H9 (cell line): ENCODE results near the gene SSTR5. TPM values are rescaled to one million over a fixed set of nuclear protein-coding genes. Genes with fewer than 3 reads are reported as not detected.

Experiments
- DNase-seq: peaks from one replicate; pipeline ENCODE4 v3.0.0-alpha.2; 2017
- H2AFZ ChIP-seq: one replicate; pipeline ENCODE4 v1.6.1; 2013; ENCODE audit warnings: mild to moderate bottlenecking, low read length, control low read depth, moderate library complexity
- H2AK5ac ChIP-seq: 2 replicates; pipeline ENCODE4 v1.6.1; 2013; ENCODE audit warnings: low read length, control low read depth, mixed read lengths; ENCODE audit not compliant: insufficient read length
- H2BK120ac ChIP-seq: one replicate; pipeline ENCODE4 v1.6.1; 2013; ENCODE audit warnings: low read depth, mild to moderate bottlenecking, low read length, control low read depth, inconsistent platforms; ENCODE audit not compliant: poor library complexity, severe bottlenecking
- H2BK12ac ChIP-seq: 2 replicates; pipeline ENCODE4 v1.6.1; 2013; ENCODE audit warnings: low read length, control low read depth, mixed read lengths, low read depth; ENCODE audit not compliant: insufficient read length
- H2BK15ac ChIP-seq: 2 replicates; pipeline ENCODE4 v1.6.1; 2013; ENCODE audit warnings: low read depth, low read length, control low read depth
- H2BK20ac ChIP-seq: one replicate; pipeline ENCODE4 v1.6.1; 2013; ENCODE audit warnings: low read depth, mild to moderate bottlenecking, low read length, control low read depth, inconsistent platforms; ENCODE audit not compliant: poor library complexity, severe bottlenecking
- H2BK5ac ChIP-seq: 2 replicates; pipeline ENCODE4 v1.6.1; 2013; ENCODE audit warnings: low read length, control low read depth, mixed read lengths; ENCODE audit not compliant: insufficient read length
- H3K14ac ChIP-seq: 2 replicates; pipeline ENCODE4 v1.6.1; 2013; ENCODE audit warnings: low read length, control low read depth; ENCODE audit not compliant: insufficient read depth
- H3K18ac ChIP-seq: 2 replicates; pipeline ENCODE4 v1.6.1; 2013; ENCODE audit warnings: low read depth, mild to moderate bottlenecking, mixed read lengths, low read length, control low read depth; ENCODE audit not compliant: insufficient read length
- H3K23ac ChIP-seq: 2 replicates; pipeline ENCODE4 v1.6.1; 2013; ENCODE audit warnings: low read length, control low read depth, mixed read lengths, low read depth; ENCODE audit not compliant: insufficient read length
- H3K23me2 ChIP-seq: 2 replicates; pipeline ENCODE4 v1.6.1; 2013; ENCODE audit warnings: low read depth, mild to moderate bottlenecking, mixed read lengths, low read length, control low read depth; ENCODE audit not compliant: insufficient read length, poor library complexity, severe bottlenecking
- H3K27ac ChIP-seq: 2 replicates; pipeline ENCODE4 v1.5.1; 2013; ENCODE audit warnings: low read length, control low read depth, mixed read lengths, low read depth; ENCODE audit not compliant: insufficient read length
- H3K27me3 ChIP-seq: 2 replicates; pipeline ENCODE4 v1.6.1; 2013; ENCODE audit warnings: low read length, control low read depth, inconsistent platforms; ENCODE audit not compliant: insufficient read depth
- H3K4ac ChIP-seq: 2 replicates; pipeline ENCODE4 v1.6.1; 2013; ENCODE audit warnings: low read depth, mild to moderate bottlenecking, control low read depth, inconsistent platforms, low read length, moderate library complexity
- H3K4me1 ChIP-seq: 2 replicates; pipeline ENCODE4 v1.6.1; 2013; ENCODE audit warnings: low read length, control low read depth, inconsistent platforms; ENCODE audit not compliant: insufficient read depth
- H3K4me2 ChIP-seq: 2 replicates; pipeline ENCODE4 v1.6.1; 2013; ENCODE audit warnings: low read length, control low read depth, mixed read lengths; ENCODE audit not compliant: insufficient read length, insufficient read depth
- H3K56ac ChIP-seq: 2 replicates; pipeline ENCODE4 v1.6.1; 2013; ENCODE audit warnings: low read depth, mild to moderate bottlenecking, mixed read lengths, low read length, control low read depth; ENCODE audit not compliant: insufficient read length
- H3K79me1 ChIP-seq: 2 replicates; pipeline ENCODE4 v1.6.1; 2013; ENCODE audit warnings: low read depth, mild to moderate bottlenecking, moderate library complexity, low read length, control low read depth, inconsistent platforms; ENCODE audit not compliant: insufficient read depth, poor library complexity, severe bottlenecking
- H3K79me2 ChIP-seq: 2 replicates; pipeline ENCODE4 v1.6.1; 2013; ENCODE audit warnings: low read length, control low read depth, inconsistent platforms; ENCODE audit not compliant: insufficient read depth
- H3K9ac ChIP-seq: 2 replicates; pipeline ENCODE4 v1.6.1; 2013; ENCODE audit warnings: low read length, control low read depth, mixed read lengths; ENCODE audit not compliant: insufficient read length; ENCODE audit errors: extremely low read depth
- H3K9me3 ChIP-seq: one replicate; pipeline ENCODE4 v1.6.1; 2013; ENCODE audit warnings: low read depth, low read length, inconsistent platforms; ENCODE audit not compliant: control insufficient read depth
- H3T11ph ChIP-seq: one replicate; pipeline ENCODE4 v1.6.1; 2013; ENCODE audit warnings: mild to moderate bottlenecking, low read length, control low read depth, inconsistent platforms
- H4K20me1 ChIP-seq: one replicate; pipeline ENCODE4 v1.6.1; 2013; ENCODE audit not compliant: control insufficient read depth, insufficient read length, insufficient read depth
- H4K5ac ChIP-seq: 2 replicates; pipeline ENCODE4 v1.6.1; 2013; ENCODE audit warnings: low read depth, mild to moderate bottlenecking, mixed read lengths, low read length, control low read depth; ENCODE audit not compliant: insufficient read length
- H4K8ac ChIP-seq: replicated peaks from 2 replicates; pipeline ENCODE4 v1.6.1; 2013; ENCODE audit warnings: low read length, control low read depth, mixed read lengths, low read depth; ENCODE audit not compliant: insufficient read length
- H4K91ac ChIP-seq: 2 replicates; pipeline ENCODE4 v1.6.1; 2013; ENCODE audit warnings: low read depth, mild to moderate bottlenecking, moderate library complexity, mixed read lengths, low read length, control low read depth; ENCODE audit not compliant: insufficient read length
- H3K27ac Mint-ChIP-seq, 3 experiments: 2 replicates in 2 of 3; 3 replicates in 1 of 3; pipeline ENCODE4 v1.8.0; 2020 to 2021; ENCODE audit warnings: mixed read lengths in 3 of 3, mild to moderate bottlenecking in 1 of 3, moderate library complexity in 1 of 3
- H3K27me3 Mint-ChIP-seq: 2 replicates; pipeline ENCODE4 v1.8.0; 2021; ENCODE audit warnings: low read depth, mild to moderate bottlenecking, moderate library complexity, mixed read lengths
- H3K36me3 Mint-ChIP-seq, 3 experiments: 2 replicates in 2 of 3; 3 replicates in 1 of 3; pipeline ENCODE4 v1.8.0; 2020 to 2021; ENCODE audit warnings: low read depth in 3 of 3, mixed read lengths in 3 of 3; ENCODE audit not compliant: insufficient read depth in 1 of 3
- H3K4me1 Mint-ChIP-seq, 2 experiments: 2 replicates each; pipeline ENCODE4 v1.8.0; 2020; ENCODE audit warnings: mixed read lengths in 2 of 2
- H3K4me3 Mint-ChIP-seq, 2 experiments: 2 replicates in 1 of 2; 3 replicates in 1 of 2; pipeline ENCODE4 v1.8.0; 2020 to 2021; ENCODE audit warnings: mild to moderate bottlenecking in 2 of 2, mixed read lengths in 2 of 2, moderate library complexity in 1 of 2
- H3K9me3 Mint-ChIP-seq, 2 experiments: 2 replicates in 1 of 2; 3 replicates in 1 of 2; pipeline ENCODE4 v1.8.0; 2020; ENCODE audit warnings: mild to moderate bottlenecking in 2 of 2, mixed read lengths in 2 of 2, moderate library complexity in 1 of 2
- WGBS: extraction: QIAGEN DNeasy Blood & Tissue Kit; methylation state at CpG from one replicate; pipeline ENCODE4 v1.1.7; 2013; ENCODE audit warnings: missing lambda C conversion rate, low lambda C conversion rate, mixed read lengths; ENCODE audit not compliant: insufficient read length; ENCODE audit errors: extremely low coverage; 5-methylcytosine and 5-hydroxymethylcytosine counted together
- total RNA-seq: library from RNA; stranded (reverse); gene quantifications from 2 replicates; pipeline ENCODE4 v1.2.1, GENCODE V29; 2021
- TF ChIP-seq, protein P1 (sequence below): fragments of 200-600 bp; sonication (generic); conservative IDR thresholded peaks from 3 replicates; pipeline ENCODE4 v1.8.0; 2021; ENCODE audit warnings: antibody characterized with exemption, mild to moderate bottlenecking

Gene SSTR5
- total RNA-seq, 1 experiment from 2014 or later: 0.22 TPM

DNA sequence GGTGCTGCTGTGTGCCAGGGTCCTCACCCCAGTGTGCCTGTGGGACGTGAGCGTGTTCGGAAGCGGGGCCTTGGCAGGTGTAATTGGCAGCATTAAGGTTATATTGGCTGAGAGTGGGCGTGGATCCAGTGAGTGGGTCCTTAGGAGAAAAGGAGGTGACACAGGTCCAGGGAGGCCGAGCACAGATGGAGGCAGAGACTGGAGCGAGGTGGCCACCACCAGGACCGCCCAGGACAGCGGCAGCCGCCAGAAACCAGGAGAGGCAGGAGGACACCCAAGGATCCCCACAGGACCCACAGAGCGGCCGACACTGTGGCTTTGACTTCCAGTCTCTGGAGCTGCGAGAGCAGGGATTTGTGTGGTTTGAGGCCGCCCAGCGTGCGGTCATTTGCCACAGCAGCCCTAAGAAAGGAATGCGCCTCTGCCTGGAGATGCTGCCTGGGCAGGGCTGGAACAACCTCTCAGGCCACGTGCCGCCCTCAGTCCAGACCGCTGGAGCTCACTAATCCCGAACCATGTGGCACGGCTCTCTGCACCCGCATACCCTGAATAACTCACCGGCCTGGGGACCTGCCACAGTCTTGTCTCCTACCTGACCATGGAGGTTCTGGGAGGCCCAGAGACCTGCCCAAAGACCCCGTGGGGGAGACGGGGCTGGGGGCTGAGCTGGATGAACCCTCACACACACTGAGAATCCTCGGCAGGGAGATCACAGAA, 45.6 kb upstream of the SSTR5 start:
- Mint-ChIP-seq H3K4me3 (no peak overlapping the region), H3K9me3 (no peaks in the 10 kb centered on the region), H3K4me1 (no peaks in the 10 kb centered on the region), H3K36me3 (no peaks in the 10 kb centered on the region), H3K27ac (peak overlapping the region in 1 of 3 experiments; percentile 65; a peak in 1 of 7 replicates), H3K27me3 (peaks cover 4% of the 10 kb centered on the region)
- Histone ChIP-seq H2AFZ (no peak overlapping the region), H3K56ac (no peak overlapping the region), H3T11ph (no peak overlapping the region), H3K14ac (no peak overlapping the region; the same call in 1 of the 2 replicates), H3K18ac (no peak overlapping the region), H2BK5ac (no peak overlapping the region), H2BK20ac (no peak overlapping the region), H3K27ac (no peak overlapping the region), H3K4me1 (no peaks in the 10 kb centered on the region), H2BK15ac (no peak overlapping the region), H3K9me3 (no peaks in the 10 kb centered on the region), H3K23me2 (no peaks in the 10 kb centered on the region), H3K9ac (no peak overlapping the region), H2BK12ac (no peak overlapping the region), H3K79me2 (no peaks in the 10 kb centered on the region), H3K4me2 (no peak overlapping the region), H4K20me1 (no peaks in the 10 kb centered on the region), H3K27me3 (no peaks in the 10 kb centered on the region), H4K91ac (no peak overlapping the region), H3K79me1 (no peaks in the 10 kb centered on the region), H4K8ac (no peak overlapping the region), H2AK5ac (no peak overlapping the region), H3K23ac (no peak overlapping the region), H3K4ac (no peak overlapping the region), H2BK120ac (no peak overlapping the region), H4K5ac (no peak overlapping the region)
- no CpG with 5 or more reads among the region's 27 CpGs for WGBS
- DNase-seq: no peak
- TF ChIP-seq, protein P1, sequence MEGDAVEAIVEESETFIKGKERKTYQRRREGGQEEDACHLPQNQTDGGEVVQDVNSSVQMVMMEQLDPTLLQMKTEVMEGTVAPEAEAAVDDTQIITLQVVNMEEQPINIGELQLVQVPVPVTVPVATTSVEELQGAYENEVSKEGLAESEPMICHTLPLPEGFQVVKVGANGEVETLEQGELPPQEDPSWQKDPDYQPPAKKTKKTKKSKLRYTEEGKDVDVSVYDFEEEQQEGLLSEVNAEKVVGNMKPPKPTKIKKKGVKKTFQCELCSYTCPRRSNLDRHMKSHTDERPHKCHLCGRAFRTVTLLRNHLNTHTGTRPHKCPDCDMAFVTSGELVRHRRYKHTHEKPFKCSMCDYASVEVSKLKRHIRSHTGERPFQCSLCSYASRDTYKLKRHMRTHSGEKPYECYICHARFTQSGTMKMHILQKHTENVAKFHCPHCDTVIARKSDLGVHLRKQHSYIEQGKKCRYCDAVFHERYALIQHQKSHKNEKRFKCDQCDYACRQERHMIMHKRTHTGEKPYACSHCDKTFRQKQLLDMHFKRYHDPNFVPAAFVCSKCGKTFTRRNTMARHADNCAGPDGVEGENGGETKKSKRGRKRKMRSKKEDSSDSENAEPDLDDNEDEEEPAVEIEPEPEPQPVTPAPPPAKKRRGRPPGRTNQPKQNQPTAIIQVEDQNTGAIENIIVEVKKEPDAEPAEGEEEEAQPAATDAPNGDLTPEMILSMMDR: no peak
